Measurements from ENCODE around the gene HDAC8.
"Not testable (repeated sequence)": the region's sequence is repeated elsewhere in the genome, so short reads cannot be mapped to it uniquely, and the experiment has no call there.

The HDAC8 gene

DNA sequence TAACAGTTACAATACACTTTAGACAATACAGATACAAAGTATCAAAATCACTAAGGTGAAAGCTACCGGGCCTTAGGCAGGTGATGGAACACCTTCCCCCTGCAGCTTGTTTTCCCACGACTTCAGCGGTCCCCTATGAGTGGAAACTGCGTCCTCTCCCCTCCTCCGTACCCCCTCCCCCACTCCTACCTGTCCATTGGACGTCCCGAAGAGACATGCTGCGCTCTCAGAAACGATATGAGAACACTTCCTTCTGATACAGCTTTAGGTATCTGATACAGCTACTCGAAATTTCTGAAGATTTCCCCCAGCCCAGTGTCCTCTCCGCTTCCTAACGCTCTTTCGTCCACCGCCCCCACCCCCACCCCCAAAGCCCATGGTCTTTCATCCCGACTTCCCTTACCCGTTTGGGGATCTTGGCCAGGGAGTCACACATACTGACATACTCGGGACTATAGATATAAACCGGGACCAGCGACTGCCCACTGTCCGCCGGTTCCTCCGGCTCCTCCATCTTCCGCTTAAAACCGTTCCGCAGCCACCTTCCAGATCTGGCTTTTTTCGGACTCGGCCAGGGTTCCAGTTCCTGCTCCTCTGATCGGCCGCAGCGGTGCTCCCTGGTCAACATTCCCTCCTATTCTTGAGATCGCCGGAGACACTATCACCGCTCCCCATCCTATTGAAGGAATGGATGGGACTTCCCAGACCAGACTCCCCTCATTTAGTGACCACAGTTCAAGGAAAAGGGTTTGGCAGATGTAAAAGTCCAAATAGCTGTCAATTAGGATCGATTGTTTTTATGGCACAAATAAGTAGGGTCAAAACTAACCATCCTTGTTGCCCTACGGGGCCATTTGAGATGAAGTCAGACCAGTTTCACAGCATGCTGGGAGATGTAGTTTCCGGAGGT, at the start of gene HDAC8:
HDAC8 (minus strand) TSS at position 596 of the 910 bp plus-strand sequence; CDS start at position 514, 82 bp downstream.
- DNase-seq, result peak; percentile 11 to 16

DNA sequence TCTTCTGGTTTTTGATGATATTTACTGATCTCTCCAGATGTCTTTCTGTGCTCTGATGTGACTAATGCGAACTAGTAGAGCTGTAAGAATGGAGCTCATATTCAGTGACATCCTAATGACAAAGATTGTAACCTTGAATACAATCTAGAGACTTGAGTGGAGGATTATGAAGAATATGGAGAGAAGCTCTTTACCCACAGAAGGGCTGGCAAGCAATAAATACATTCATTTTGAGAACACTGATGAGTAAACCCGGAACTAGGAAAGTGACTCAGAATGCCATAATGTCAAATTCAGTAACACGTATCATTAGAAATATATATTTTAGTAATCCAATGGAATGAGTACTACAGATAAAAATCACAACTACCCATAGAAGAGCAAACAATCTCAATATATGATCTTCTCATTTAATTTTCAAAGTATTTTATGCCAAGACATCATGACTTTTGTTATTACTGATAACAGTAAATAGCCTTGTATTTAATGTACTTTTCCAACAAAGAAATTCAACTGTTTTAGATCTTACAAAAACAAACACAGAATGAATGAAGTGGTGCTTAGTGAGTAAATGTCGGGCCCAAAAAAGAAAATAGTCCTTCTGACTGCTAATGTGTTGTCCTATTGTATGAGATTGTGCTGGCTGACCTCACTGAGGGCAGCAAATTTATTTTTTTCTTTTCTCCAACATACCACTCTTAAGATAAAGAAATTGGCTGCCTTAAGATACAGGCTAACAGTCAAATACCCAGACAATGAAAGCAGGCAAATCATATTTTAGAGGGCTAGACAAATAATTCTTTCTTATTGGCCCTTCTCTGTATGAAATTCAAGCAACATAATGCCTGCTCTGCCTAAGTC, 49.2 kb upstream of the HDAC8 start:
- no peak for DNase-seq

DNA sequence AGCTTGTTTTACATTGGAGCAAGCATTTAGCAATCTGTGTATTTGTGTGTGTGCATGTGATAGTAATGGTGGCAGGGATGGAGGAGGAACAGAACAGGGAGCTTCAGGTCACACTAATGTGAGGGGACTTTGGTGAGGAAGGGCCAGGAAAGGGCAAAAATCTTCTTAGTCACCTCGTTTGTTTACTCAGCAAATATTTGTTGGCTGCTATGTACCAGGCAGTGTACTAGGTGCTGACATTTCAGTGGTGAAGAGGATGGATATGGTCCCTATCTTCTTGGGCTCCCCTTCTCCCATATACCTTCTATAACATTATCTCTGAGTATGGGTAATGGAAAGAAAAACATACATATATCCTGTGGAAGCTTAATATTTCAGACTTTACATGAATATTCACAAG, 48.5 kb upstream of the HDAC8 start:
- no peak for DNase-seq

DNA sequence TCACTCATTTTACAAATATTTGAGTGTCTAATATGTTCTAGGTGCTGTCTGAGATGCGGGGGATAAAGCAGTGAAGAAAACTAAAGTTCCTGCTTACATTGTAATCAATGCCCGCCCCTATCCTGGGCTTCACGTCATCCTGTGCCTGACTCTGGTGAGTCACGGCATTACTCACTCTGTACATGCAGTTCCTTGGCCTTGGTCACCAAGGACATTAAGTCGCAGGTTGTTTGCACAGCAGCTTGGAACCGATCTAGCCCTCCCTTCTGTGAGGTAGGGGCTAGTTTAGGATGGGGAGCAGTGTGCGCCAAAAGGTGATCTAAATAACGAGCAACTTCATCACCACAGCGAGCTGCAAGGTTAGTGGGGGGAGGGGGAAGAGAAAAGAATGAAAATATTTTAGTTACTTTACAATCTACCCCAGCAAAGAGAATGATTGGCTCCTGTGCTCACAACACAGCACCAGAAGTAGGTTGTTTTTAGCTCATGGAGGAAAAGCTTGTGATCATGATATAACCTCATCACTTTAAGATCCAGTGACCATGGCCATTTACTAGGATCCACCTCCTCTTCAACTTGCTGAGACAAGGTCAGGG, 48.0 kb upstream of the HDAC8 start:
- no peak for DNase-seq

DNA sequence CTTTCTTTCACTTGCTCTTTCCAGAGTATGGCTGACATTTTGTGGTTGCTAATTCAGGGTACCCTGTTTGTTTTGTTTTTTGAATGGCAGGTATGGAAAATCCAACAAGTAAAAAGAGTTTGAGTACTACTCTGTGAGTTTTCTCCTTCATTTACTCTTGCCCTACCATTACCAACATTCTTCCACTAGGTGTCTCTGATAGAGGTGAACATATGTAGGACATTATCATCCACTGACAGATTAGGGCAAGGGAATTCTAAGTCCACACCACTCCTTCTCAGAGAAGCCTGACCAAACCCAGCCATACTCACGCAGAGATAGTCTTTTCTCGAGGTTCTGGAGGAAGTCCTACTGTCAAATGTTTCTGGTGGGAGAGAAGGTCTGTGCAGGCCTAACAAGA, 36.7 kb upstream of the HDAC8 start:
- no peak for DNase-seq

DNA sequence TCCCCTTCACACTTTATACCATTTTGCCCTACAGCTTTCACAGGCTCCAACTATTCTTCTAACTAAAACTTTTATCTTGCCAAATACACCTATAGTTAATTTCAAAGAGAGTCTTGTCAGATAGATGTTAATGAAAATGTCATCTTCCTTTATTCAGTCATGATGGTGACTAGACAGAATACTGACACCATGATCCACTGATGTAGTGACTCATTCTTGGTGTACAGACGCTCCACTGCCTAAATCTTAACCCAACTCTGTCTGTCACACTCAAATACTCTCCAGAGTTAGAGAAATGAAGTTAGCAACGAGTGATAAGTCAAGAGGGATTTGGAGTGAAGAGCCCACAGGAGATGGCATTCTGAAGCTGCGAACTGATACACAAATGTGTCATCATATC, 32.1 kb upstream of the HDAC8 start:
- no peak for DNase-seq

DNA sequence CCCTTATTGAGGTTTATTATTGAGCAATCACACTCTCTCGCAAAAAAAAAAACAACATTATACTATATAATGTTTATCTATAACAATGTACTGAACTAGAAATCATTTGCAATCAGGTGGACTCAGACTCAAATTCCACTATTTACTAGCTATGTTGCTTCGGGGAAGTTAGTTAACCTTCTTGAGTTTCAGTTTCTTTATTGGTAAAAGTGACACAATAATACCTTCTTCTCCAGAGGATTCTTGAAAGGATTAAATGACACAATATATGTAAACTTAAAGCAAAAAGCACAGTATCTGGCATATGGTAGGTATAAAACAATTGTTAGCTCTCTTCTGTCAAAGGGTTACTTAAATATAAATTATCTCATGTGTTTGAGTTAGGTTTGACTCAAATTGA, 31.5 kb upstream of the HDAC8 start:
- DNase-seq, result no peak

DNA sequence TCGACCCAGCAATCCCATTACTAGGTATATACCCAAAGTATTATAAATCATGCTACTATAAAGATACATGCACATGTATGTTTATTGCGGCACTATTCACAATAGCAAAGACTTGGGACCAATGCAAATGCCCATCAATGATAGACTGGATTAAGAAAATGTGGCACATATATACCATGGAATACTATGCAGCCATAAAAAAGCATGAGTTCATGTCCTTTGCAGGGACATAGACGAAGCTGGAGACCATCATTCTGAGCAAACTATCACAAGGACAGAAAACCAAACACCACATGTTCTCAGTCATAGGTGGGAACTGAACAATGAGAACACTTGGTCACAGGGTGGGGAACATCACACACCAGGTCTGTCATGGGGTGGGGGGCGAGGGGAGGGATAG, 18.4 kb upstream of the HDAC8 start:
- not testable (repeated sequence) for DNase-seq

DNA sequence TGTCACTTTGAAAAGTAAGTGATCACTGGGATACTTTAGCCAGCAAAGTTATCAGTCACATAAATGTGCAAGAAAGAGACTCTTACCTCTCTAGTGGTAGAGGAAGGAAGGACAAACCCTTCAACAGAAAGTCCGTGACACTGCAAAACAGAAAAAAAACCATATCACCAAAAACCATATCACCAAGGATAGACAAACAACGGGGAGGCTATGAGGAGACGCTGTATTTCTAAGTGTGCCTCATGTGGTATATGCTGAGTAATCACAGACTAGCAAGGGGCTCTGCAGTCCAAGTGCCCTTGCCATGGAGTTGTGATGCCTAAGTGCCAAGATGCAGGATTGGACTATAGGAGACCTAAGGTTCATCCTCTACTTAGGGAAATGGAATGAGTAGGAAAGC, 11.5 kb upstream of the HDAC8 start:
- no peak for DNase-seq

DNA sequence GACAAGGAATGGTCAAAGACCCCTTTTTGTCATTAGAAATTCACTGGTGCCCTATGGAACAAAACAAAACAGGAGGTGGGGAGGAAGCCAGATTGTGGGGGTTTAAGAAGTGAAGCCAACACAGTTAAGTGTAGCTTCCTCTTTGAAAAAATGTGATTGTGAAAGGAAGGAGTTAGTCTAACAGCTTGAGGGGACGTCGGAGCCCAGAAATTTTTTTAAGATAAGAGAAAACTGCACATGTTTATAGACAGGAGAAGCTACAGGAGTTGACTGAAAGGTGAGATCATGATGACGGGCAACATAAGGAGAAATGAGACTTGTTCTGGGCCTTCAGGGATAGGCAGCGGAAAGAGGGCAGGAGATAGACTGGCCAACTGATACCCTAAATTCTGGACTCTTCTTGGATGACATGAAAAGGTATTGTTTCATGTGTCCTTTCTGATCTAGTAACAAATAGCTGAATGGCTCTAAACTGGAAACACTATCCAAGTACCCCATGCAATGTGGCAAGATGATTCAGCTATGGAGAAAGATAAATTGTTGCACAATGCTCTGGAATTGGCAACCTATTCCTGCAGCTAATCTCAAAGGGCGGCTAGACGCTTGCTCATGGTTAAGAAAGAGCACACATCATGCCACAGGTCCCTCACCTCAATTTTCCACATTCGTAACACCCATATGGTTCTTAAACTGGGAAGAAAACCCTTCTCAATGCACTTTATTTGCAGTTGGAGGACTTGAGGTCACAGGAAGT, 3.7 kb upstream of the HDAC8 start:
- DNase-seq, result no peak

DNA sequence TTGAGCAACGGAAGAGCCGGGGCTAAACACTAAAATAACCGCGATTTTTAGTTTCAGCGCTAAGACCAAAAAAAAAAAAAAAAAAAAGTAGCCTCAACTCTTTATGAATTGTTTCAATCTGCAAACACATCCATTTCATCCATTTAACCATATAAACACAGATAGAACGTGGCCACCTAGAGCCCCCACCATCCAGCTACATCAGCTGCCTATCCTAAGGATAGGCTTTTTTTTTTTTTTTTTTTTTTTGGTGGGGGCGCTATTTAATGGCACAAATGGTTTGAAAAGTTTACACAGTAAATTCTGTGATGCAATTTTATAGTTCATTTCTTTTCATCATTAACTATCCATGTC, 492 bp upstream of the HDAC8 start:
- DNase-seq, result no peak

DNA sequence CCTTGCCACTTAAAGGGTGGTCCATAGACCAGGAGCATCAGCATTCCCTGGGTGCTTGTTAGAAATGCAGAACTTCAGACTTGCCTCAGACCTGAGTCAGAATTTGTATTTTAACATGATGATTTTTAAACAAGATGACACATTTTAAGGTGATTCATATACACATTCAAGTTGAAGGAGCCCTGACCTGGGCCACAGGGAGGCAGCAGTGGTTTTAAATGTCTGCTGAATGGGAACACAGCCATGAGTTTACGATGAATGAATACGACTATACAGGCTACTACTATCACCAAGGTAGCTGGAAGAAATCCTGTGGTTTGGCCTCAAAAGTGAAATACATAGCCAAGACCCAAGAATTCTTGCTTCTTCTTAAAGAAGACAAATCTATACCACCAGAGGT, 2.9 kb downstream of the HDAC8 start:
- DNase-seq, result no peak

DNA sequence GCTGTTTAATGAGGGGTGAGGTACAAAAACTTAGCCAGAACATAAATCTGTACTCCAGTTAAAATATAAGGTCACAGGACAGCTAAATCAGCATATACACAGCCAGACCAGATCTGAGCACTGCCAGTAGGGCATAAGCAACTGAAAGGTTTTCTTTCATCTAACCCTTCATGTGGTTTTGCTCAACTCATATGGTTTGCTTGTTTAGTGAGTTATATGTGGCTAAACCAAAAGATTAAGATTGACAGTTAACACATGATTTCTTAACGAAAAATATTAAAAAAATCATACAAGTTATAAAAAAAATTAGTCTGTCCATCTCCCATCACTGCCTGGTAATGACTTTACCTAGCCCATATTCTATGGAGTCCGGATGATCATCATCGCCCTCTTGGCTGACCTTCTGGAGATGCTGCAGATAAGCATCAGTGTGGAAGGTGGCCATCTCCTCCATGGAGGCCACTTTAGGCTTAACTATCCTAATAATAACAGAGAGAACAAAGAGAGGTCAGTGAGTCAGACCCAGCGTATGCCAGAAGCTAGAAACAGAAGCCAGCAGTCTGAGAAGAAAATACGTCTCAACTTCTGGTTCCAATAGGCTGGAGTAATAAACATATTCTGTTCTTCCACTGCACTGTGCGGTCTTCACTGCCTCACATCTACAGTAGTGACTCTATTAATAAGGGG, 4.1 kb downstream of the HDAC8 start:
- DNase-seq, result no peak

DNA sequence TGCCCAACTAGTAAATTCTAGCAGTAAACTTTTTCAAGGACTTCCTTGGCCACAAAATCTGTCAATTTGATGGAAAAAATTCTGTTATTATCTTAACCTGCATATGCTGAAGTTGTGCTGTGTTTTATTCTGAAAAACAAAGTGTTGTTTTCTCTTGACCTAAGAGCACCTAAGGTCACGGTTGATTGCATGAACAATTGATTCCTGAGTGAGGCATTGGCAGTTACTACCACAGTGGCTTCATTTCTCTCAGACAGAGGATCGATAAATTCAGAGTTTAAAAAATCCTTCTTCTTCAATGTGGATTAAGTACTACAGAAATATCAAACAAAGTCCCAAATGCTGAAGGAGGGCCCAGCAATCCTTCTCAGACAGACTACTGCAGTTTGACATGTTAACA, 6.2 kb downstream of the HDAC8 start:
- no peak for DNase-seq

DNA sequence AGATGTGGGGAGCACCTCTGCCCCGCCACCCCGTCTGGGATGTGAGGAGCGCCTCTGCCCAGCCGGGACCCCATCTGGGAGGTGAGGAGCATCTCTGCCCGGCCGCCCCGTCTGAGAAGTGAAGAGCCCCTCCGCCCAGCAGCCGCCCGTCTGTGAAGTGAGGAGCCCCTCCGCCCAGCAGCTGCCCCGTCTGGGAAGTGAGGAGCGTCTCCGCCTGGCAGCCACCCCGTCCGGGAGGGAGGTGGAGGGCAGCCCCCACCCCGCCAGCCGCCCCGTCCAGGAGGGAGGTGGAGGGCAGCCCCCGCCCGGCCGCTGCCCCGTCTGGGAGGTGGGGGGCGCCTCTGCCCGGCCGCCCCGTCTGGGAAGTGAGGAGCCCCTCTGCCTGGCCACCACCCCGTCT, 13.0 kb downstream of the HDAC8 start:
- not testable (repeated sequence) for DNase-seq

DNA sequence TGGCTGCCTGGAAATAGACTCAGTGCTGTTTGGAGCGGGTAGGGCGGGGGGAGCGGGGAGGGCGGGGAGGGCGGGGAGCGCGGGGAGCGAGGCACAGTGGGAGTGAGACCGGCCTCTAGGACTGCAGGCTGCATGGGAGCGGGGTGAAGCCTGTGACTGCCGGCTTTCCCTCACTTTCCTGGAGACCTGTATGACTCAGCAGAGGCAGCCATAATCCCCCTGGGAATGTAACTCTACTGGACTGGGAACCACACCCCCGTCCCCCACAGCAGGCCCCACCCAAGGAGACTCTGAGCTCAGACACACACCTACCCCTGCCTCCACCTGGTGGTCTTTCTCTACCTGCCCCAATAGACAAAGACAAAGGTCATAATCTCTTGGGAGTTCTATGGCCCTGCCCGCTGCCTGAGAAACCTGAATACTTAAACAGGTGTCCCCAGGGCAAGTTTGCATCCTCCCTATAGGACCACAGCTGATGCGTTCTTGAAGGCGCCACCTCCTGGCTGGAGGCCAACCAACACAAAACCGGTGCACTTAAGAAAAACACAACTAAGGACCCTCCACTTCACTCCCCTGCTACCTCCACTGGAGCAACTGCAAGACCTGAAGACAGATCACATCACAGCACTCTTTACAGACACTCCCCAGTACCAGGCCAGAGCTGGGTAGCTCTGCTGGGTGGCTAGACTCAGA, 18.0 kb downstream of the HDAC8 start:
- DNase-seq, result no peak

DNA sequence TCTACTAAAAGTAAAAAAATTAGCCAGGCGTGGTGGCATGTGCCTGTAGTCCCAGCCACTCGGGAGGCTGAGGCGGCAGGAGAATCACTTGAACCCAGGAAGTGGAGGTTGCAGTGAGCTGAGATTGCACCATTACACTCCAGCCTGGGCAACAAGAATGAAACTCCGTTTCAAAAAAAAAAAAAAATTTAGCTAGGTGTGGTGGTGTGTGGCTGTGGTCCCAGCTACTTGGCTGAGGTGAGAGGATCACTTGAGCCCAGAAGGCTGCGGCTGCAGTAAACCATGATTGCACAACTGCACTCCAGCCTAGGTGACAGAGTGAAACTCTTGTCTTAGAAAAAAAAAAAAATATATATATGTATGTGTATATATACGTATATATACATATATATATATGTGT, 20.2 kb downstream of the HDAC8 start:
- not testable (repeated sequence) for DNase-seq

DNA sequence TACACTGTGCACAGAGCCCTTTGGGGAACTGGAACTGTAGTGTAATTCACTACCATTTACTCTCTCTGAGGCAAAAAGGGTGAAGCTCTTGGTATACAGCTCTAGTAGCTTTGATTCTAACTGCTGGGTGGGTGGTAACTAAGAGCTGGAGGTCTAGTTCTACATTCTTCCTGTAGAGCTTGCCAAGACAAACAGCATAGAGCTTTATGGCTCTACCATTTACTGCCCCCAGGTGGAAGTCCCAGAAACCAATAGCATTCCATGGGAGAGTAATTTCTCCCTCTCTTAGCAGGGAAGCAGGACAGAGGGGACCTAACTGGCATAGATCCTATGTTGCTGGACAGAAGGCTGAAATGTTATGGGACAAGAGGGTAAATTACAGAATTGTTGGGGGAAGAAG, 26.7 kb downstream of the HDAC8 start:
- no peak for DNase-seq

DNA sequence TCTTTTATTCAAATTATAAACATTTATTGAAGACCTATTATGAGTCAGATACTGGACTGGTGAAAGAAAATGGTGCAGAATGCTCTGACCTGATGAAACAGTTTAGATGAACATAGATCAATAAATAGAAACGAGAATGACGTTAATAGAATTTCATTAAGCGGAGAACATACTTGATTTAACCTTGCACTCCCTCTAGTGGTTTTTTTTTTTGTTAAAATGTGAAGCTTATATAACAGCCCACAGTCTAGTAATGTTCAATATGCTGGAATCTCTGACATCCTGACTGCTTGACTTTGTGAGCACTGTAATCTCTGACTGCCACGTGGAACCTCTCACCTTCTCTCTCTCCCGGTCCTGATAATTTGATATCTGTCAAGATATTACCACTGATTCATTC, 32.3 kb downstream of the HDAC8 start:
- DNase-seq, result no peak

DNA sequence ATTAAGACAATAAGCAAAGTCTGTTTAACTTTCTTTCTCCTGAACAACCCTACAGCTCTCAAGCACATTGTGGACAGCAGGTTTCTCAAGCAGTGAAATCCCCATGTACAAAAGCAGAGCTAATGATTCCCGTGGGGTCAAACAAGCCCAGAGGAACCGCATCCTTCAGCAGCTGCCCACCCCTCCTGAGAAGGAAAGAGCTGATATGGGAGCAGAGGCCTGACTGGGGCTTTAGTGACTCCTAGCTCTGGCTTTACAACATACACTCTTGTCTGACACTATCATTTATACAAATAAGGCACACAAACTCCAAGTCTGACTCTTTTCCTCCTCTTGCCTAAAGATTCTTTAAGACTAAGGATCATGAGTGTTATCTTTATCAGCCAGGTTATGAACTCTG, 32.8 kb downstream of the HDAC8 start:
- no peak for DNase-seq

DNA sequence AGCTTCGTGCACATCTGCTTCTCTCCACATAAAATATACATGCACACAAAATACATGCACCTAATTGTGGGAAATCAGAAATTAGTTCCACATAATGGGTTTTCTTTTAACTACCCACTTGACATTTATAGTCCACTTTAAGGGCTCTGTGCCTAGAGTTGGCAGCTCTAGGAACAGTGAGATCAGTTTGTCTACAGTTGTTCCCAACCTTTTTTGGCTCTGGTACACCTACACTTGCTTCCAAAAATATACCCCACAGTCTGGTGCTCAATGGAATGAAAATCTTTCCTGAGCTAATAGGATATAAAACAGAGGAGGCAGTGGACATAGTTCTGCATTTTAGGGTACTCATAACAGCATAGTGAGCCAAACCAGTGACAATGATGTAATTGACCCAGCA, 36.1 kb downstream of the HDAC8 start:
- no peak for DNase-seq

DNA sequence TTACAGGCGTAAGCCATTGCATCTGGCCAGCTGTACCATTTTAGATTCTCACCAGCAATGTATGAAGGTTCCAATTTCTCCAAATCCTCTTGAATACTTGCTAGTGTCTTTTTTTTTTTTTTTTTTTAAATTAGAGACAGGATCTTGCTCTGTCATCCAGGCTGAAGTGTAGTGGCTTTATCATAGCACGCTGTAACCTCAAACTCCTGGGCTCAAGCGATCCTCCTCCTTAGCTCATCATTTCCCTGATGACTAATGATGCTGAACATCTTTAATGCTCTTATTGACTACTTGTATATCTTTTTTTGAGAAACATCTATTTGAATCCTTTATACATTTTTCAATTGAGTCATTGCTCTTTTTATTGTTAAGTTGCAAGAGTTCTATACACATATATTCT, 40.3 kb downstream of the HDAC8 start:
- DNase-seq, result no peak
